GM23338 (cell line): ENCODE results near the gene HHIPL1. TPM values are rescaled to one million over a fixed set of nuclear protein-coding genes. Genes with fewer than 3 reads are reported as not detected.

Experiments used
- ATAC-seq: fragments of 200-7000 bp; cut with Tn5 transposase; 3 replicates; pipeline ENCODE4 v1.9.1; 2020
- DNase-seq: peaks from one replicate; pipeline ENCODE4 v3.0.0-alpha.2; 2015; ENCODE audit warnings: low spot score
- H2AFZ ChIP-seq: fragments of 200-600 bp; sonication (generic); 2 replicates; pipeline ENCODE4 v1.8.0; 2016; ENCODE audit warnings: antibody characterized with exemption, mild to moderate bottlenecking, moderate library complexity
- H3F3A ChIP-seq: fragments of 200-600 bp; sonication (generic); replicated peaks from 2 replicates; pipeline ENCODE4 v1.8.0; 2017; ENCODE audit warnings: antibody characterized with exemption, mixed run types, low read depth
- H3K27ac ChIP-seq: fragments of 200-600 bp; sonication (generic); 2 replicates; pipeline ENCODE4 v1.6.1; 2016; ENCODE audit warnings: low read depth
- H3K27me3 ChIP-seq: fragments of 200-600 bp; sonication (generic); 2 replicates; pipeline ENCODE4 v1.8.0; 2016; ENCODE audit warnings: mild to moderate bottlenecking, mixed run types, moderate library complexity; ENCODE audit not compliant: insufficient read depth
- H3K36me3 ChIP-seq: fragments of 200-600 bp; sonication (generic); 2 replicates; pipeline ENCODE4 v1.8.0; 2016; ENCODE audit warnings: mild to moderate bottlenecking; ENCODE audit not compliant: insufficient read depth
- H3K4me1 ChIP-seq: fragments of 200-600 bp; sonication (generic); 2 replicates; pipeline ENCODE4 v1.8.0; 2016; ENCODE audit warnings: mild to moderate bottlenecking, moderate library complexity; ENCODE audit not compliant: insufficient read depth
- H3K4me2 ChIP-seq: fragments of 200-600 bp; sonication (generic); 2 replicates; pipeline ENCODE4 v1.7.1; 2017; ENCODE audit warnings: mixed run types
- H3K4me3 ChIP-seq: fragments of 200-600 bp; sonication (generic); 2 replicates; pipeline ENCODE4 v1.6.1; 2016; ENCODE audit warnings: mixed run types
- H3K79me2 ChIP-seq: fragments of 200-600 bp; sonication (generic); replicated peaks from 2 replicates; pipeline ENCODE4 v1.8.0; 2017; ENCODE audit warnings: mild to moderate bottlenecking; ENCODE audit not compliant: insufficient read depth
- H3K9me2 ChIP-seq: fragments of 200-600 bp; sonication (generic); 2 replicates; pipeline ENCODE4 v1.8.0; 2017; ENCODE audit not compliant: insufficient read depth
- H4K20me1 ChIP-seq: fragments of 200-600 bp; sonication (generic); replicated peaks from 2 replicates; pipeline ENCODE4 v1.8.0; 2017; ENCODE audit warnings: mild to moderate bottlenecking; ENCODE audit not compliant: insufficient read depth
- H3K27ac Mint-ChIP-seq: 2 replicates; pipeline ENCODE4 v1.8.0; 2020; ENCODE audit warnings: inconsistent platforms, mild to moderate bottlenecking, moderate library complexity, mixed read lengths
- H3K27me3 Mint-ChIP-seq: 3 replicates; pipeline ENCODE4 v1.8.0; 2022; ENCODE audit warnings: low read depth, mild to moderate bottlenecking, moderate library complexity, mixed read lengths, inconsistent platforms; ENCODE audit not compliant: insufficient read depth, poor library complexity
- H3K36me3 Mint-ChIP-seq: 3 replicates; pipeline ENCODE4 v1.8.0; 2021; ENCODE audit warnings: low read depth, mild to moderate bottlenecking, inconsistent platforms, moderate library complexity, mixed read lengths
- H3K4me1 Mint-ChIP-seq: 3 replicates; pipeline ENCODE4 v1.8.0; 2020; ENCODE audit warnings: mild to moderate bottlenecking, inconsistent platforms, mixed read lengths
- H3K4me3 Mint-ChIP-seq: 3 replicates; pipeline ENCODE4 v1.8.0; 2021; ENCODE audit warnings: moderate library complexity, mild to moderate bottlenecking, inconsistent platforms, mixed read lengths
- H3K9me3 Mint-ChIP-seq: 3 replicates; pipeline ENCODE4 v1.8.0; 2020; ENCODE audit warnings: moderate library complexity, mild to moderate bottlenecking, inconsistent platforms, mixed read lengths
- CREB1 ChIP-seq: fragments of 250-450 bp; sonication (Bioruptor Pico); IDR thresholded peaks from 2 replicates; pipeline ENCODE4 v1.5.0; 2020; ENCODE audit warnings: low read depth, mild to moderate bottlenecking, moderate library complexity
- CTCF ChIP-seq, 2 experiments: fragments of 200-600 bp in 1 of 2; sonication (generic) in 1 of 2; conservative IDR thresholded peaks; 2 replicates each; pipeline versions ENCODE4 v1.5.1 to v1.6.1; 2016 to 2017; ENCODE audit warnings: antibody characterized with exemption in 2 of 2, low read depth in 2 of 2, mild to moderate bottlenecking in 2 of 2, moderate library complexity in 1 of 2
- EZH2 ChIP-seq: fragments of 200-600 bp; sonication (generic); IDR thresholded peaks from one replicate; pipeline ENCODE4 v1.8.0; 2017; ENCODE audit warnings: antibody characterized with exemption, mild to moderate bottlenecking, low read depth; ENCODE audit not compliant: unreplicated experiment
- EZH2phosphoT487 ChIP-seq: fragments of 200-600 bp; sonication (generic); IDR thresholded peaks from one replicate; pipeline ENCODE4 v1.8.1; 2018; ENCODE audit warnings: antibody characterized with exemption; ENCODE audit not compliant: unreplicated experiment
- JUNB ChIP-seq: IDR thresholded peaks from one replicate; pipeline ENCODE4 v1.6.1; 2016; ENCODE audit warnings: antibody characterized with exemption; ENCODE audit not compliant: unreplicated experiment
- NANOG ChIP-seq: IDR thresholded peaks from 2 replicates; pipeline ENCODE4 v1.6.1; 2016; ENCODE audit warnings: antibody characterized with exemption, borderline replicate concordance
- POLR2AphosphoS5 ChIP-seq: IDR thresholded peaks from 2 replicates; pipeline ENCODE4 v1.6.1; 2016; ENCODE audit warnings: antibody characterized with exemption, low read depth
- STAT1 ChIP-seq: IDR thresholded peaks from one replicate; pipeline ENCODE4 v1.6.1; 2016; ENCODE audit warnings: antibody characterized with exemption; ENCODE audit not compliant: unreplicated experiment
- ZNF114 ChIP-seq: fragments of 250-450 bp; sonication (Bioruptor Pico); IDR thresholded peaks from 2 replicates; pipeline ENCODE4 v1.5.0; 2020; ENCODE audit warnings: mild to moderate bottlenecking, moderate library complexity
- ZNF331 ChIP-seq: fragments of 250-450 bp; sonication (Bioruptor Pico); IDR thresholded peaks from 2 replicates; pipeline ENCODE4 v1.5.0; 2020; ENCODE audit warnings: low read depth, mild to moderate bottlenecking, moderate library complexity
- polyA plus RNA-seq: library from polyadenylated mRNA; unstranded; fragments of >200 nt; fragmentation: Nextera tagmentation; extraction: Ambion mirVana; gene quantifications from 2 replicates; pipeline ENCODE4 v1.2.1, GENCODE V29; 2016
- total RNA-seq: library from RNA; depleted of rRNA; stranded (reverse); fragments of >200 nt; shearing (Covaris generic); gene quantifications from 2 replicates; pipeline ENCODE4 v1.2.3, GENCODE V29; 2014
- TF ChIP-seq, protein P1 (sequence below): fragments of 250-450 bp; sonication (Bioruptor Pico); IDR thresholded peaks from 2 replicates; pipeline ENCODE4 v1.5.0; 2020; ENCODE audit warnings: mild to moderate bottlenecking, moderate library complexity
- TF ChIP-seq, protein P2 (sequence below): IDR thresholded peaks from one replicate; pipeline ENCODE4 v1.6.1; 2018; ENCODE audit warnings: antibody characterized with exemption; ENCODE audit not compliant: unreplicated experiment
- TF ChIP-seq, protein P3 (sequence below): IDR thresholded peaks from 2 replicates; pipeline ENCODE4 v1.6.1; 2016; ENCODE audit warnings: antibody characterized with exemption

Gene HHIPL1
- total and polyA plus RNA-seq, 2 experiments from 2014 or later, result 1.9 to 2.0 TPM

DNA sequence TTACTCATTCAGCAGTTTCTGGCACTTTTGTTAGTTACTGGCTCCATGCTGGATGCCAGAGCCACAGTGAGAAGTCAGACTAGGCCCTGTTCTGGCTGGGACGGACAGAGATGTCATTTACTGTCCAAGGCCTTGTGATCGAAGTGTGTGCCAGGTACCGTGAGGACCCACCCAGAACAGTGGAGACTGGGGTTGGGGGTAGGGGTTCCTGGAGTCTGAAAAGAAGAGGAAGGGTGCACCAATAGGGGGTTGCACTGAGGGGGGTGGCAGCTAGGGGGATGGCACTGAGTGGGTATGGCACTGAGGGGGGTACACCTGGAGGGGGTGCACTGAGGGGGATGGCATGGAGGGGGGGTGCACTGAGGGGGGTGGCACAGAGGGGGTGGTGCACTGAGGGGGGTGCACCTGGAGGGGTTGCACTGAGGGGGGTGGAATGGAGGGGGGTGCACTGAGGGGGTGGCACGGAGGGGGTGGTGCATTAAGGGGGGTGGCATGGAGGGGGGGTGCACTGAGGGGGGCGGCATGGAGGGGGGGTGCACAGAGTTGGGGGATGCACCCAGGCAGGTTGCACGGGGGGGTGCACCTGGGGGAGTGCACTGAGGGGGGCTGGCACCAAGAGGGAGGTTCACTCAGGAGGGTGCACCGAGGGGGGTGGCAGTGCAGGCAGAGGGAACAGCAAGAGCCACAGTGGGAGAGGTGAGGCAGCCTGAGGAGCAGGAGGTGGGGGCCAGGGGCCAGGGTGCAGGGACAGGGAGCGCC lies 28.6 kb downstream of the HHIPL1 start:
- TF ChIP-seq EZH2 (no peak), ZNF114 (no peak), STAT1 (no peak), JUNB (no peak), CREB1 (CRISPR knock-in tag) (no peak), NANOG (no peak), EZH2phosphoT487 (no peak), ZNF331 (CRISPR knock-in tag) (no peak), POLR2AphosphoS5 (no peak), CTCF (conservative IDR thresholded peaks at IDR 0.05; ENCODE audit: low read depth in 2 of 2) (no peak)
- TF ChIP-seq, protein P1, sequence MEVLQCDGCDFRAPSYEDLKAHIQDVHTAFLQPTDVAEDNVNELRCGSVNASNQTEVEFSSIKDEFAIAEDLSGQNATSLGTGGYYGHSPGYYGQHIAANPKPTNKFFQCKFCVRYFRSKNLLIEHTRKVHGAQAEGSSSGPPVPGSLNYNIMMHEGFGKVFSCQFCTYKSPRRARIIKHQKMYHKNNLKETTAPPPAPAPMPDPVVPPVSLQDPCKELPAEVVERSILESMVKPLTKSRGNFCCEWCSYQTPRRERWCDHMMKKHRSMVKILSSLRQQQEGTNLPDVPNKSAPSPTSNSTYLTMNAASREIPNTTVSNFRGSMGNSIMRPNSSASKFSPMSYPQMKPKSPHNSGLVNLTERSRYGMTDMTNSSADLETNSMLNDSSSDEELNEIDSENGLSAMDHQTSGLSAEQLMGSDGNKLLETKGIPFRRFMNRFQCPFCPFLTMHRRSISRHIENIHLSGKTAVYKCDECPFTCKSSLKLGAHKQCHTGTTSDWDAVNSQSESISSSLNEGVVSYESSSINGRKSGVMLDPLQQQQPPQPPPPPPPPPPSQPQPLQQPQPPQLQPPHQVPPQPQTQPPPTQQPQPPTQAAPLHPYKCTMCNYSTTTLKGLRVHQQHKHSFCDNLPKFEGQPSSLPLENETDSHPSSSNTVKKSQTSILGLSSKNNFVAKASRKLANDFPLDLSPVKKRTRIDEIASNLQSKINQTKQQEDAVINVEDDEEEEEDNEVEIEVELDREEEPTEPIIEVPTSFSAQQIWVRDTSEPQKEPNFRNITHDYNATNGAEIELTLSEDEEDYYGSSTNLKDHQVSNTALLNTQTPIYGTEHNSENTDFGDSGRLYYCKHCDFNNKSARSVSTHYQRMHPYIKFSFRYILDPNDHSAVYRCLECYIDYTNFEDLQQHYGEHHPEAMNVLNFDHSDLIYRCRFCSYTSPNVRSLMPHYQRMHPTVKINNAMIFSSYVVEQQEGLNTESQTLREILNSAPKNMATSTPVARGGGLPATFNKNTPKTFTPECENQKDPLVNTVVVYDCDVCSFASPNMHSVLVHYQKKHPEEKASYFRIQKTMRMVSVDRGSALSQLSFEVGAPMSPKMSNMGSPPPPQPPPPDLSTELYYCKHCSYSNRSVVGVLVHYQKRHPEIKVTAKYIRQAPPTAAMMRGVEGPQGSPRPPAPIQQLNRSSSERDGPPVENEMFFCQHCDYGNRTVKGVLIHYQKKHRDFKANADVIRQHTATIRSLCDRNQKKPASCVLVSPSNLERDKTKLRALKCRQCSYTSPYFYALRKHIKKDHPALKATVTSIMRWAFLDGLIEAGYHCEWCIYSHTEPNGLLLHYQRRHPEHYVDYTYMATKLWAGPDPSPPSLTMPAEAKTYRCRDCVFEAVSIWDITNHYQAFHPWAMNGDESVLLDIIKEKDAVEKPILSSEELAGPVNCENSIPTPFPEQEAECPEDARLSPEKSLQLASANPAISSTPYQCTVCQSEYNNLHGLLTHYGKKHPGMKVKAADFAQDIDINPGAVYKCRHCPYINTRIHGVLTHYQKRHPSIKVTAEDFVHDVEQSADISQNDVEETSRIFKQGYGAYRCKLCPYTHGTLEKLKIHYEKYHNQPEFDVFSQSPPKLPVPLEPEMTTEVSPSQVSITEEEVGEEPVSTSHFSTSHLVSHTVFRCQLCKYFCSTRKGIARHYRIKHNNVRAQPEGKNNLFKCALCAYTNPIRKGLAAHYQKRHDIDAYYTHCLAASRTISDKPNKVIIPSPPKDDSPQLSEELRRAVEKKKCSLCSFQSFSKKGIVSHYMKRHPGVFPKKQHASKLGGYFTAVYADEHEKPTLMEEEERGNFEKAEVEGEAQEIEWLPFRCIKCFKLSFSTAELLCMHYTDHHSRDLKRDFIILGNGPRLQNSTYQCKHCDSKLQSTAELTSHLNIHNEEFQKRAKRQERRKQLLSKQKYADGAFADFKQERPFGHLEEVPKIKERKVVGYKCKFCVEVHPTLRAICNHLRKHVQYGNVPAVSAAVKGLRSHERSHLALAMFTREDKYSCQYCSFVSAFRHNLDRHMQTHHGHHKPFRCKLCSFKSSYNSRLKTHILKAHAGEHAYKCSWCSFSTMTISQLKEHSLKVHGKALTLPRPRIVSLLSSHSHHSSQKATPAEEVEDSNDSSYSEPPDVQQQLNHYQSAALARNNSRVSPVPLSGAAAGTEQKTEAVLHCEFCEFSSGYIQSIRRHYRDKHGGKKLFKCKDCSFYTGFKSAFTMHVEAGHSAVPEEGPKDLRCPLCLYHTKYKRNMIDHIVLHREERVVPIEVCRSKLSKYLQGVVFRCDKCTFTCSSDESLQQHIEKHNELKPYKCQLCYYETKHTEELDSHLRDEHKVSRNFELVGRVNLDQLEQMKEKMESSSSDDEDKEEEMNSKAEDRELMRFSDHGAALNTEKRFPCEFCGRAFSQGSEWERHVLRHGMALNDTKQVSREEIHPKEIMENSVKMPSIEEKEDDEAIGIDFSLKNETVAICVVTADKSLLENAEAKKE, result no peak
- TF ChIP-seq, protein P2, sequence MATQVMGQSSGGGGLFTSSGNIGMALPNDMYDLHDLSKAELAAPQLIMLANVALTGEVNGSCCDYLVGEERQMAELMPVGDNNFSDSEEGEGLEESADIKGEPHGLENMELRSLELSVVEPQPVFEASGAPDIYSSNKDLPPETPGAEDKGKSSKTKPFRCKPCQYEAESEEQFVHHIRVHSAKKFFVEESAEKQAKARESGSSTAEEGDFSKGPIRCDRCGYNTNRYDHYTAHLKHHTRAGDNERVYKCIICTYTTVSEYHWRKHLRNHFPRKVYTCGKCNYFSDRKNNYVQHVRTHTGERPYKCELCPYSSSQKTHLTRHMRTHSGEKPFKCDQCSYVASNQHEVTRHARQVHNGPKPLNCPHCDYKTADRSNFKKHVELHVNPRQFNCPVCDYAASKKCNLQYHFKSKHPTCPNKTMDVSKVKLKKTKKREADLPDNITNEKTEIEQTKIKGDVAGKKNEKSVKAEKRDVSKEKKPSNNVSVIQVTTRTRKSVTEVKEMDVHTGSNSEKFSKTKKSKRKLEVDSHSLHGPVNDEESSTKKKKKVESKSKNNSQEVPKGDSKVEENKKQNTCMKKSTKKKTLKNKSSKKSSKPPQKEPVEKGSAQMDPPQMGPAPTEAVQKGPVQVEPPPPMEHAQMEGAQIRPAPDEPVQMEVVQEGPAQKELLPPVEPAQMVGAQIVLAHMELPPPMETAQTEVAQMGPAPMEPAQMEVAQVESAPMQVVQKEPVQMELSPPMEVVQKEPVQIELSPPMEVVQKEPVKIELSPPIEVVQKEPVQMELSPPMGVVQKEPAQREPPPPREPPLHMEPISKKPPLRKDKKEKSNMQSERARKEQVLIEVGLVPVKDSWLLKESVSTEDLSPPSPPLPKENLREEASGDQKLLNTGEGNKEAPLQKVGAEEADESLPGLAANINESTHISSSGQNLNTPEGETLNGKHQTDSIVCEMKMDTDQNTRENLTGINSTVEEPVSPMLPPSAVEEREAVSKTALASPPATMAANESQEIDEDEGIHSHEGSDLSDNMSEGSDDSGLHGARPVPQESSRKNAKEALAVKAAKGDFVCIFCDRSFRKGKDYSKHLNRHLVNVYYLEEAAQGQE, result no peak
- TF ChIP-seq, protein P3, sequence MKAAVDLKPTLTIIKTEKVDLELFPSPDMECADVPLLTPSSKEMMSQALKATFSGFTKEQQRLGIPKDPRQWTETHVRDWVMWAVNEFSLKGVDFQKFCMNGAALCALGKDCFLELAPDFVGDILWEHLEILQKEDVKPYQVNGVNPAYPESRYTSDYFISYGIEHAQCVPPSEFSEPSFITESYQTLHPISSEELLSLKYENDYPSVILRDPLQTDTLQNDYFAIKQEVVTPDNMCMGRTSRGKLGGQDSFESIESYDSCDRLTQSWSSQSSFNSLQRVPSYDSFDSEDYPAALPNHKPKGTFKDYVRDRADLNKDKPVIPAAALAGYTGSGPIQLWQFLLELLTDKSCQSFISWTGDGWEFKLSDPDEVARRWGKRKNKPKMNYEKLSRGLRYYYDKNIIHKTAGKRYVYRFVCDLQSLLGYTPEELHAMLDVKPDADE, result no peak
- no peak overlapping the region for H3K27ac ChIP-seq

More for the DNA sequence above, 28.6 kb downstream of the HHIPL1 start:
- Mint-ChIP-seq H3K36me3 (peaks cover 13% of the 10 kb centered on the region; the same call in 2 of the 3 replicates), H3K27ac (no peak overlapping the region), H3K27me3 (peaks cover 12% of the 10 kb centered on the region), H3K4me1 (peaks cover 42% of the 10 kb centered on the region), H3K4me3 (no peak overlapping the region; the same call in 2 of the 3 replicates), H3K9me3 (peaks cover 17% of the 10 kb centered on the region)
- Histone ChIP-seq H3F3A (no peaks in the 10 kb centered on the region), H3K36me3 (no peaks in the 10 kb centered on the region), H3K4me3 (no peak overlapping the region), H3K27me3 (no peaks in the 10 kb centered on the region), H3K4me1 (peaks cover 31% of the 10 kb centered on the region), H4K20me1 (no peaks in the 10 kb centered on the region), H3K4me2 (no peak overlapping the region), H3K9me2 (no peaks in the 10 kb centered on the region), H2AFZ (no peak overlapping the region), H3K79me2 (no peaks in the 10 kb centered on the region)
- DNase-seq (no peak), ATAC-seq (no peak)
